Stimulated activated CD4-positive, alpha-beta T cell treated with anti-CD3 and anti-CD28 coated beads, TNF-alpha, amount 100 ng/mL, for 1 hour (primary cell): ENCODE data around the gene PRRT1.

ENCODE experiments used
- DNase-seq, 3 donors: peaks; one replicate each; pipeline ENCODE4 v3.0.0-alpha.2; 2020; ENCODE audit warnings: low read depth in 3 of 3, low spot score in 1 of 3

PRRT1 gene

DNA sequence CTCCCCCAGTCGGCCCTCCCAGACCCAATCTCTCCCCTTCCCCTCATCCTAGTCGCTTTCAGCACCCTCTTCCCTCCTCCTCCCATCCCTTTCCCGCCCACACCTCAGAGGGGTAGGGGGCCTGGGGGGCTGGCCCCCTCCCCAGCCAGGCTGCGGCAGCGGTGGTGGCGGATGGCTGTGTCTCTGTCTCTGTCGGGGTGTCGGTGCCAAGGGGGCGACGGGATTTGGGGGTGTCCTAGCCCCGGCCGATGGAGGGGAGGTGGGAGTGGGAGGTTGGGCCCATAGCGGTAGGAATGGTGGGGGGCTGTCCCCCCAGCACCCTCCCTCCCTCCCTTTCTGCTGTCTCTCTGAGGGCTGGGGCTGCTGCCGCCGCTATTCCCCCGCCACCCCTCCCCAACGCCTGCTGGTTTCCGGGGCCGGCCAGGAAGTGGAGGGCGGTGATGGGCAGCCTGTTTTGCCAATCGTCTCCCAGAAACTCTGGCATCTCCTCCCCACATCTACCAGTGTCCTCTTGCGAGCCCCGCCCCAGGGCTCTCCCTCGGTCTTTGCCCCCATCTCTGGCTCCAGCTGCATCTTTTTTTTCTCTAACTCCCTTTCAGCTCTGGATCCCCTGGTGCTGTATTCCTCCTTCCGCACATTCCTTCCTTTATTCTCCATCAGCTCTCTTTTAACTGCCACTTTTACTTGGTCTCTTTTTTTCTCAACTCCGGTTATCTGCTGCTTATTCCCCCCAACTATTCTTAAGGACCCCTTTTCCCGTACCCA, 24.2 kb upstream of the PRRT1 start, which contains the start of gene AGPAT1:
Gene AGPAT1, minus strand, starts transcription at position 374 of the 765 bp plus-strand sequence. CDS start 4,588 bp downstream, outside the sequence.
- DNase-seq = peak; percentile 91 to 97 (median 93)

DNA sequence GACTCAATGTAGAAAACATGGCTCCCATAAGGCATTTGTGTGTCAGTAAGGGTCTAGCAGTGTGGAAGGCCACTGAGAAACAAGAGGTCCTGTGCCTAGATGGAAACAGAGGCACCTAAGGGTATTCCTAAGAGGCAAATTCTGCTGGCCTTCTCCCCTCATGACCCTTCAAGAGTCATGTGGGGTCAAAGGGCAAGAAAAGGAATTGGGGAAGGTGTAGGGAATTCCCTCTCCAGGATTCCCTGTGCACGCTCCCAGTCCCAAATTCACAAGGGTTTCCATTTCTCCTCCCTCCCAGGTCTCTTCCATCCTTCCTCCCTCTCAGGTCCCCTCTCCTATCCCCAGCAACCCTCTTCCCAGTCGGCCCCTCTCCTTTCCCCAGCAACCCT, 23.6 kb upstream of the PRRT1 start:
- DNase-seq = no peak

DNA sequence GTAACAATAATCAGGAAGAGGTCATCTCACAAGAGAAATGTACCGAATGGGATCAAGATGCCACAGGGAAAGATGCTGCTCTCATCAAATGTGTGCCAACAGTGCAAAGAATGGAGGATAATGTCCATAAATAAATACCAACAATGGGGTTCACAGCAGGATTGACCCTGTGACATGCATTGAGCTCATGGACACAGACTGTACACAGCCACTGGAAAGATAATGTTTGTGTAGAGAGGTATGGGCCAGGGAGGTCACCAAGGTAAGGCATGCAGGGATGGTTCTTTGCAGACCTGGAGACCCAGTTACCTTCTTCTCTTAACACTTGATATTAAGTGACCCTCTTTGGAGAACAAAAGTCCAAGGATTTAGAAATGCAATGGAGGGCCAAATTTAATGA, 22.7 kb upstream of the PRRT1 start:
- DNase-seq = no peak

DNA sequence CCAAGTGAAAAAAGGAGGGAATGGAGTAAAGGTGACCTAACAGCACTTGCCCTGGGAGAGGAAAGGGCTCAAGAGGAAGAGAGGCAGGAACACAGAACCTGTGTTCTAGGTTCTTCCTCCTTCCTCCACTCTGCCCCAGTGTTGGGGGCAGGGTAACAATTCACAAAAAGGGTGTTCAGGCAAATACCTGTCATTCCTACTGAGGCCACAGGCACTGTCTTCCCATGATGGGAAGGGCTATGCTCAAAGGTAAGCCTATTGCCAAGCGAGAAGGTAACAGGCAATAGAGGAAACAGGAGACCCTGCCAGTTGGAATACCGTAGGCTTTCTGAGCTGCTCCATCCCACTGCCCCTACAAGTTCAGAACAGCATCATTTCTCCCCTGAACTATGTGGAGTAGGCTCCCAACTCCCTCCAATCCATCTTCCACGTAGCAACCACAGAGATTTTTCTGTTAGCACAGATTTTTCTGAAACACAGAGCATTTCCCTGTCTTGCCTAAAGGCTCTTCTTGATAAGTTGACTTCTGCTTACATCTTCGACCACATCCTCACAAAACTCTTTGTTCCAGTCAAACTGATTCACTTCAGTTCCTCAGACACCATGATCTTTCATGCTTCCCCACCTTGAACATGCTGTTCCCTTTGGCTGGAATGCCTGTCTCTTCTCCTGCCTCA, 21.4 kb upstream of the PRRT1 start:
- DNase-seq = no peak

DNA sequence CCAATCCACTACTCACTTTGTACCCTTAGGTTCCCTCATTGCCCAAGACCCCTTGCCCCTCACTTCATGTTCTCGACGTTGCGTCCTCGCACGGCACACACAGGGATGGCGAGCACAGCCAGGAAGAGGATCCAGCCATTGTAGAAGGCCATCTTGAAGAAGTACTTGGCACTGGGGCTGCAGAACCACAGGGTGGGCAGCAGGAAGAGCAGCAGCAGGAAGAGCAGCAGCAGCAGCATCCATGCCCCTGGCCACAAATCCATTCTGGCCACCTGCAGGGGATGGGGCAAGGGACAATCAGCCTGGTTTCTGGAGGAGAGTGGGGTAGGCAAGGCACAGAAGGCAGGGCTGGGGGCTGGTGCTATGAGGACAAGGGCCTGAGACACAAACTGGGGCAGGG, 19.5 kb upstream of the PRRT1 start:
- DNase-seq = no peak

DNA sequence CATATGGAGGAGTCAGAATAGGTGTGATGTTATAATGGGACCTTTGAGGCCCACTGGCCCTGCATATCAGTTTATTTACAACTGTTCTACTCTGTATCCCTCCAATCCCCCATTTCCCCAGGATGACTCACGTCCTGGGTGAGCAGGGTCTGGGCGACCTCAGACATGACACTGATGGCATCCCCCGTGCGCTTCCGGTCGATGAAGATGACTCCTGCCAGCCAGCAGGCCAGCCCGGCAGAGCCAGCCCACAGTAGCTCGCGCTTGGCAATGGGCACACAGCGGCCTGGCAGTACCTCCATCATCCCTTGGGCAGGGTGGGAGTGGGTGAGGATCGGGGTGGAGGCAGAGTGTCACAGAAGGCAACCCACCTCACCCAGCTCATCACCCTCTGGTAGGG, 18.6 kb upstream of the PRRT1 start:
- no peak for DNase-seq

DNA sequence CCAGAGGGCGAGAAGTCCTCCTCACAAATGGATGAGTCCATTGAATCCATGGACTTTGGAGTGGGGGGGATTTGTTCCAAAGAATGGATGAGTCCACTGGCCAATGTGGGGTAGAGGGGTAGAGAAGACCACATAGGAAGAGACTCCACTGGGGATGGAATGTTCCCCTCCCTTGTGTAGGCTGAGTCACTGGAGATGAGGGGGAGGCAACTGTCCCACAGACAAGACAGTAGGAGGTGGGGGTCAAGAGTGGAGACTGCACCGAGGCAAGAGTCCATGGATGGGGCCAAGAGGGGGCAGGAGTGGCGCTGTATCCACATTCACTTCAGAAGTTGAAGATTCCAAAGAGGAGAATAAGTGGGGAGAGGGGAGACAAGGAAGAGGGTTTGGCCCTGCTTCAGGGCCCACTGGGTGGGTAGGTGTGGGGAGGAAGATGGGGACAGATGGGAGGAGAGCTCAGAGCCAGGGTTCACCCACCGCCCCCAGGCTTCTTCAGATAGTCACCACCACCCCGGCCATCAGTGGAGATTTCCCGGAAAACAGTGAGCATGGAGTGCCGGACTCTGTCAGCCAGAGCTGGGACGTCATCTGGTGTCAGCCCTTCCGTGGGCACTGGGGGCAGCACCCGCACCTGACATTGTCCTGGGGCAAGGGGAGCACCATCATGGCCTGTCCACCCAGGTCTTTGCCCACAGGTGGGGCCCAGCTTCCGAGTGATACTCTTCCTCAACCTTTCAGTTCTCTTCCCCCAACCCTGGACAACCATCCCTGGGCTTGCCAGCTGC, 17.3 kb upstream of the PRRT1 start:
- DNase-seq = no peak

DNA sequence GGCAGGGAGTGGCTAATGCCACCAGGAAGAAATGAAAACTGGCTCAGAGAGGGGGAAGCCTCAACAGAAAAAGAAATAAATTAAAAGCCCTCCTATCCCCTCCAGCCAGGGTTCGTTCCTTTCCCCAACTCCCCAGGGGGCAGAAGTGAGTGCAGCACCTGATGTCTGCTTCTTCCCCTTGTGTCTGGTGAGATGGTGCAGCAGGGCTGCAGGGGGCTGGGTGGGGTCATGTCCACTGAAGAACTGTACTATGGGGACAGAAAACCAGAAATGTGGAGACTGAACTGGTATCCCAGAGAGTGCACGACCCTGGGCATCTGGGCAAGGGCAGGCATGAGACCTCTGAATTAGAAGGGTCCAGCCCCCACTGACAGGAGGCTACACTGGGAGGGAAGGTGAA, 16.6 kb upstream of the PRRT1 start:
- DNase-seq = no peak

DNA sequence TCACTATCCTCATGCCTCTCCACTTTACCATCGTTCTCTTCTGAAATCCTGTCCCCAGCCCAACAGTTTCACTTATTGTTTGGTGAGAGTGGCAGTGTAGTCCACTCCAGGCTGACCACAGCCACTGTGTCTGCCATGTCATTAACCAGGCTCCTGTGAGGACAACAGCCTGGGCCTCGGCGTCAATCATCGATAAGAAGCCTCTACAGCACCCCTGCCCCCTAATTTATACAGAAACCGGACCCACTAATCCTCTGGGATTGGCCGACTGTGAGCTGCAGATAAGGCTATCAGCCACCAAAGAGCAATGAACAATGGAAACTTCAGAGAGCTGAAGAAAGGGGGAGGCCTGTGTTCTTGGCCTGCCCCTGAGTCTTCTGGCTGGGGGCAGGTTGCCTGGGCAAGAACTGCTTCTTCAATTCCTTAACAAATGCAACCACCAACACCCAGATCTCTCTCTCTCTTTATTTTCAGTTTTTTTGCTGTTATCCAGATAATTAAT, 16.1 kb upstream of the PRRT1 start:
- DNase-seq = no peak

DNA sequence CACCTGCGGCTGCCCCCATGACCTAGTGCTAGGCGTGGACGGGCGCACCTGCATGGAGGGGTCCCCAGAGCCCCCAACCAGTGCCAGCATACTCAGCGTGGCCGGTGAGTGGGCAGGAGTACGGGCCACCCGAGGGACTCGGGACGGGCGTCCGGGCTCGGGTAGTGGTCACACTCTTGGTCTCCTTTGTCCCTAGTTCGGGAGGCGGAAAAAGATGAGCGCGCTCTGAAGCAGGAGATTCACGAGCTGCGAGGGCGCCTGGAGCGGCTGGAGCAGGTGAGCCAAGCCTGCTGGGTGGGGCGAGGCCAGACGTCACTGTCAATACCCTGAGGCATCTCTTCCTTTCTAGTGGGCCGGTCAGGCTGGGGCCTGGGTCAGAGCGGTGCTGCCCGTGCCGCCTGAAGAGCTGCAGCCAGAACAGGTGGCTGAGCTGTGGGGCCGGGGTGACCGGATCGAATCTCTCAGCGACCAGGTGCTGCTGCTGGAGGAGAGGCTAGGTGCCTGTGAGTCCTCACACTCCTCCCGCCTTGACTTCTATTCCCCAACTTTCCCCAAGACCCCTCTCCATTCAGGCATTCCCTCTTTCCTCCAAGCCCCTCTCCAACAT, 15.5 kb upstream of the PRRT1 start:
- DNase-seq = no peak

DNA sequence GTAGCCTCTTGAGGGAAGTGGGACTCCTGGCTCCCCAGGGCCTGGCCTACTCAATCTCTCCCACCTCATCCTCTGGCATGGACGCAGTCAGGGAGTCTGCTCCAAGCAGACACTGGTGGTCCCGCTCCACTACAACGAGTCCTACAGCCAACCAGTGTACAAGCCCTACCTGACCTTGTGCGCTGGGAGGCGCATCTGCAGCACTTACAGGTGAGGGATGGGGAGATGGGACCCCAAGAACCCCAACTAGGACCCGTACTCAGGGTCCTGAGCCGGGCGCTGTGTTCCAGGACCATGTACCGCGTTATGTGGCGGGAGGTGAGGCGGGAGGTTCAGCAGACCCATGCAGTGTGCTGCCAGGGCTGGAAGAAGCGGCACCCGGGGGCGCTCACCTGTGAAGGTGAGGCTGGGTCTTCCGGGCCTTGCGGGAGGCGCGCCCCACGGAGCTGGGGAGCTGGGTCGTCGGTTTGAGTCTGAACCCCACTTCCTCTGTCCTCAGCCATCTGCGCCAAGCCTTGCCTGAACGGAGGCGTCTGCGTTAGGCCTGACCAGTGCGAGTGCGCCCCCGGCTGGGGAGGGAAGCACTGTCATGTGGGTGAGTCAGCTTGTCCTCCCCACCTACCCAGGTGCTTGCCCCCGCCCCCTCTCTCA, 14.8 kb upstream of the PRRT1 start:
- DNase-seq = no peak

DNA sequence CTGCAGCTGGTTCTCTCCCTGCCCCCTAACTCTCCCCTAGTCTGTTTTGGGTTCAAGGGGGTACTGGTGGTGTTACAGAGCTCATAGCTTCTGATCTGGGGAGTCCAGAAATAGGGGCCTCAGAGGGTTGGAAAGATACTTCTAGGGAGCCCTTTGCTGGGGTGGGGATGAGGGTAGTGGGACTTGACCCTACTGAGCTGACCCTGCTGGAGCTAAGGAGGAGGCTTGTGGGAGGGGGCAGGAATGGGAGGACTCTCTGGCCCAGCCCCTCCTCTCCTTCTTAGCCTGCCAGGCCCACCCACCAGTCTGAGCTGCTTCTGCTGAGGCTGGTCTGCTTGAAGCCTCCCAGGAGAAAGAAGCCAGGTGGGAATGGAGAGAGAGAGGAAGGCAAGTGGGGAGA, 12.6 kb upstream of the PRRT1 start, which contains the start of gene EGFL8:
Gene EGFL8, plus strand, starts transcription at position 301 of the 400 bp plus-strand sequence. CDS start 1,571 bp downstream, outside the sequence.
- no peak for DNase-seq

DNA sequence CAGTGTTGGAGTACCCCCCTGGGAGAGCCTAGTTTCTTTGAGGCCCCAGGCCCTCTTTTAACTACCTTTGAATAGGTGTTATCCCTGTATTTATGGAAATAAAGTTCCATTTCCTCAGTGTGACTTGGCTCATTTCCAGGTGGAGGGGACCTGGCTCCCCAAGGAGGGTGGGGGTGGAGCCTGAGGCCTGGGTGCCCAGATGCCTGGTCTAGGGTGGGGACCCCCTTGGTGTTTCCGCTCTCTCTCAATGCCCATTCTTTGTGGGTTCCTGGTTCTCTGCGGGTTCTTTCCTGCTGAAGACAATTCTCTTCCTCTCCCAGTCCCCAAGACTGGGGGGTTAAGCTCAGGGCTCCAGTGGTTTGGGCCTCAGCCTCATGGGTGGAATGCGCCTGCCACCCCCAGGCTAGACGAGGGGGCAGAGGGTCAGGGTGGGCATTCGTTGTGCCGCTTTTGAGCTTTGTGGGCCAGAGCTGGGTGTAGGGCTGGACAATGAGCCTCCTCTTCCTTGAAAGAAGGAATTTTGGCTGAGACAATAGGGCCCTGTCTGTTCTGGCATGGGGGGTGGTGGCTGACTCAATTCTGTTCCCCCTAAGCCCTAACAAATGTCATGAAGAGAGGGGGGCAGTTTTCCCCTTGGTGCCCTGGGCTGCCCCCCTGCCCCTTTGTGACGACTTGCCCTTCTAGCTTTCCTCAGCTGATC, 12.0 kb upstream of the PRRT1 start:
- DNase-seq = no peak

DNA sequence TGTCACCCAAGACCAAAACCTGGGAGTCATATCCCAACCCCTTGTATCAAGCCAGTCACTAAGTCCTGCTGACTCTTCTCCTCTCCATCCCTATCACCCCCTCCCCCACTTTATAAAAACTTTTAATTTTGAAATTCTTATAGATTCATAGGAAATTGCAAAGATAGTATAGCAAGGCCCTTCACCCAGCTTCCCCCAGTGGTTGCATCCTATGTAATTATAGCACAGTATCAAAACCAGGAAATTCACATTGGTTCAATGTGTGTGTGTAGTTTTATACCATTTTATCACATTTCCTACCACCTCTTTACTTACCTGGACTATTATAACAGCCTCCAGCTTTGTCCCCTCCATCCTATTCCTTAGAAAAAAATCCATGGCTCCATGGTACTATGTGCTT, 6.3 kb upstream of the PRRT1 start:
- DNase-seq = no peak

DNA sequence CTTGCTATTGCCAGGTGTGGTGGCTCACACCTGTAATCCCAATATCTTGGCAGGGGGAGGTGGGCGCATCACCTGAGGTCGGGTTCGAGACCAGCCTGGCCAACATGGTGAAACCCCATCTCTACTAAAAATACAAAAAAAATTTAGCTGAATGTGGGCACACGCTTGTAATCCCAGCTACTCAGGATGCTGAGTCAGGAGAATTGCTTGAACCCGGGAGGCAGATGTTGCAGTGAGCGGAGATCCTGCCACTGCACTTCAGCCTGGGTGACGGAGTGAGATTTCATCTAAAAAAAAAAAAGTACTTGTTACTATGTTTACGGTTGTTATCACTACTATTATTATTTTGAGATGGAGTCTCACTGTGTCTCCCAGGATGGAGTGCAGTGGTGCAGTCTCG, 5.2 kb upstream of the PRRT1 start:
- DNase-seq = no peak

DNA sequence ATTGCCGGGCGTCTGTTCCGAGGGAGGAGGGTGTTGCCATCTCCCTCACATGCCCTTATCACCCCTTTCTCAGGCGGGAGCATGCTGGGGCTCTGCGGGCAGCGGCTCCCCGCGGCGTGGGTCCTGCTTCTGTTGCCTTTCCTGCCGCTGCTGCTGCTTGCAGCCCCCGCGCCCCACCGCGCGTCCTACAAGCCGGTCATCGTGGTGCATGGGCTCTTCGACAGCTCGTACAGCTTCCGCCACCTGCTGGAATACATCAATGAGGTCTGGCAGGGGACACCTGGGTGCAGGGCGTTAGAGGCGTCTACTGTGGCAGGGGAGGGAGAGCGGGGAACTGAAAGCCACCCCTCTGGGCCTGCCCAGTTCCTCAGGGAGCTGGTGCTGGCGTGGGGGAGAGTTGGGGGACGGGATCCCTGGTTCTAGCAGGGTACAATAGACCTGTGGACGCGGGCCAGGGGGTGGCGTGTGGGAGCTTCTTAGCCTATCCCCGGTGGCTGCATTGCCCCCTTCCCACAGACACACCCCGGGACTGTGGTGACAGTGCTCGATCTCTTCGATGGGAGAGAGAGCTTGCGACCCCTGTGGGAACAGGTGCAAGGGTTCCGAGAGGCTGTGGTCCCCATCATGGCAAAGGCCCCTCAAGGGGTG, 2.9 kb upstream of the PRRT1 start:
- peak in 2 of 3 donors; percentile 19 to 35 for DNase-seq

DNA sequence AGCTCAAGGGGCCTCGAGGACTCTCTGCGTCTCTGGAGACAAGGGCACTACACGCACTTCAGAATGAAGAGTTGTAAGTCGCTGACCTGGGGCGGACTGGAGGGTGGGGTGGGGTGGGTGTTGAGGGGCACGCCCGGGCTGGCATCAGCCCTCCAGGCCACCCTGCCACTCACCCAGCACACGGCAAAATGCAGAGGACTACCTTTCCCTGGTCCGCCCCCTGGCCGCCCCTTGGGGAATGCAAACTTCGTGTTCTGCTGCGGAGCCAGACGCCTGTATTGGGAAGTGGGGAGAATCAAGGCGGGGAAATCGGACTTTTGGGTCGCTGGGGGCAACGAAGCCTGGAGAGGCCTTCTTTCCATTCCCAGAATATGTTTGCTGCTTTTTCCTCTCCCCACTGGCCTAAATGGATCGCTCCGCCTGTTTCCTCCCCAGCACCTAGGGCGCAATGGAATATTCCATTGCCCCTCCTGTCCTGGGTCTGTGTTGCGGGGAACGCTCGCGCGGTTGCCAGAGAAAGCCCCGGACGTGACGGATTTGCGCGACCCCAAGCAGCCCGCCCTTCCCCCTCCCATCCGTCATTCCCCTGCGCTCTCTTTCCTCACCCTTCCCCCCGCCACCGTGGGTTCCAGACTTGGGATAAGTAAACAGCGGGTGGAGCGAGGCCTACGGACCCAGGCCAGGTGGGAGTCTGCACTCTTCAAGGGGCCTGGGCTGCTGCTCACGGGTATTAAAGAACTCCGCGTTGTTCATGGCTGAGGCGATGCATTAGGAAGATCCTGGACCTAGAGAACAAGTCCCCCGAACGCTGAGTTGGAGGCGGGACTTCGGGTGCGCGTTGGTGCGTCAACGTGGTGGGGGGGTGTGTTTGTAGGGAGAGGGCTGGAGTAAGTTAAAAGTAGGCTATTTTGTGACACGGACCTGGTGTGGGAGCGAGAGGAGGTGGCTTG, 2.1 kb upstream of the PRRT1 start, which contains the start of gene PPT2:
Gene PPT2, plus strand, starts transcription at position 578 of the 950 bp plus-strand sequence. CDS start 454 bp downstream, outside the sequence.
- peak; percentile 37 to 47 (median 42) for DNase-seq
